GM23338 (cell line): ENCODE results near the gene DUSP3. TPM values are rescaled to one million over a fixed set of nuclear protein-coding genes. Genes with fewer than 3 reads are reported as not detected.

Experiments used
- ATAC-seq: fragments of 200-7000 bp; cut with Tn5 transposase; 3 replicates; pipeline ENCODE4 v1.9.1; 2020
- DNase-seq: peaks from one replicate; pipeline ENCODE4 v3.0.0-alpha.2; 2015; ENCODE audit warnings: low spot score
- H2AFZ ChIP-seq: fragments of 200-600 bp; sonication (generic); 2 replicates; pipeline ENCODE4 v1.8.0; 2016; ENCODE audit warnings: antibody characterized with exemption, mild to moderate bottlenecking, moderate library complexity
- H3F3A ChIP-seq: fragments of 200-600 bp; sonication (generic); replicated peaks from 2 replicates; pipeline ENCODE4 v1.8.0; 2017; ENCODE audit warnings: antibody characterized with exemption, mixed run types, low read depth
- H3K27ac ChIP-seq: fragments of 200-600 bp; sonication (generic); 2 replicates; pipeline ENCODE4 v1.6.1; 2016; ENCODE audit warnings: low read depth
- H3K27me3 ChIP-seq: fragments of 200-600 bp; sonication (generic); 2 replicates; pipeline ENCODE4 v1.8.0; 2016; ENCODE audit warnings: mild to moderate bottlenecking, mixed run types, moderate library complexity; ENCODE audit not compliant: insufficient read depth
- H3K36me3 ChIP-seq: fragments of 200-600 bp; sonication (generic); 2 replicates; pipeline ENCODE4 v1.8.0; 2016; ENCODE audit warnings: mild to moderate bottlenecking; ENCODE audit not compliant: insufficient read depth
- H3K4me1 ChIP-seq: fragments of 200-600 bp; sonication (generic); 2 replicates; pipeline ENCODE4 v1.8.0; 2016; ENCODE audit warnings: mild to moderate bottlenecking, moderate library complexity; ENCODE audit not compliant: insufficient read depth
- H3K4me2 ChIP-seq: fragments of 200-600 bp; sonication (generic); 2 replicates; pipeline ENCODE4 v1.7.1; 2017; ENCODE audit warnings: mixed run types
- H3K4me3 ChIP-seq: fragments of 200-600 bp; sonication (generic); 2 replicates; pipeline ENCODE4 v1.6.1; 2016; ENCODE audit warnings: mixed run types
- H3K79me2 ChIP-seq: fragments of 200-600 bp; sonication (generic); replicated peaks from 2 replicates; pipeline ENCODE4 v1.8.0; 2017; ENCODE audit warnings: mild to moderate bottlenecking; ENCODE audit not compliant: insufficient read depth
- H3K9me2 ChIP-seq: fragments of 200-600 bp; sonication (generic); 2 replicates; pipeline ENCODE4 v1.8.0; 2017; ENCODE audit not compliant: insufficient read depth
- H4K20me1 ChIP-seq: fragments of 200-600 bp; sonication (generic); replicated peaks from 2 replicates; pipeline ENCODE4 v1.8.0; 2017; ENCODE audit warnings: mild to moderate bottlenecking; ENCODE audit not compliant: insufficient read depth
- H3K27ac Mint-ChIP-seq: 2 replicates; pipeline ENCODE4 v1.8.0; 2020; ENCODE audit warnings: inconsistent platforms, mild to moderate bottlenecking, moderate library complexity, mixed read lengths
- H3K27me3 Mint-ChIP-seq: 3 replicates; pipeline ENCODE4 v1.8.0; 2022; ENCODE audit warnings: low read depth, mild to moderate bottlenecking, moderate library complexity, mixed read lengths, inconsistent platforms; ENCODE audit not compliant: insufficient read depth, poor library complexity
- H3K36me3 Mint-ChIP-seq: 3 replicates; pipeline ENCODE4 v1.8.0; 2021; ENCODE audit warnings: low read depth, mild to moderate bottlenecking, inconsistent platforms, moderate library complexity, mixed read lengths
- H3K4me1 Mint-ChIP-seq: 3 replicates; pipeline ENCODE4 v1.8.0; 2020; ENCODE audit warnings: mild to moderate bottlenecking, inconsistent platforms, mixed read lengths
- H3K4me3 Mint-ChIP-seq: 3 replicates; pipeline ENCODE4 v1.8.0; 2021; ENCODE audit warnings: moderate library complexity, mild to moderate bottlenecking, inconsistent platforms, mixed read lengths
- H3K9me3 Mint-ChIP-seq: 3 replicates; pipeline ENCODE4 v1.8.0; 2020; ENCODE audit warnings: moderate library complexity, mild to moderate bottlenecking, inconsistent platforms, mixed read lengths
- CTCF ChIP-seq, 2 experiments: fragments of 200-600 bp in 1 of 2; sonication (generic) in 1 of 2; conservative IDR thresholded peaks; 2 replicates each; pipeline versions ENCODE4 v1.5.1 to v1.6.1; 2016 to 2017; ENCODE audit warnings: antibody characterized with exemption in 2 of 2, low read depth in 2 of 2, mild to moderate bottlenecking in 2 of 2, moderate library complexity in 1 of 2
- ZNF462 ChIP-seq: fragments of 250-450 bp; sonication (Bioruptor Pico); IDR thresholded peaks from 2 replicates; pipeline ENCODE4 v1.5.0; 2020; ENCODE audit warnings: mild to moderate bottlenecking, moderate library complexity
- polyA plus RNA-seq: library from polyadenylated mRNA; unstranded; fragments of >200 nt; fragmentation: Nextera tagmentation; extraction: Ambion mirVana; gene quantifications from 2 replicates; pipeline ENCODE4 v1.2.1, GENCODE V29; 2016
- total RNA-seq: library from RNA; depleted of rRNA; stranded (reverse); fragments of >200 nt; shearing (Covaris generic); gene quantifications from 2 replicates; pipeline ENCODE4 v1.2.3, GENCODE V29; 2014

The DUSP3 gene
- total and polyA plus RNA-seq, 2 experiments from 2014 or later: 14.7 to 22.1 TPM

GRCh38 chr17:43780135-43780534 lies 1.4 kb upstream of the DUSP3 start, which contains the start of gene CFAP97D1 (continued):
- TF ChIP-seq CTCF (conservative IDR thresholded peaks at IDR 0.05; ENCODE audit: low read depth in 2 of 2): no peak
- TF ChIP-seq ZNF462: no peak

GRCh38 chr17:43779145-43780125 lies 658 bp upstream of the DUSP3 start:
- peak overlapping the region; percentile 78 for H3K4me3 Mint-ChIP-seq
- H3K9me3 Mint-ChIP-seq: no peaks in the 10 kb centered on the region
- peaks cover 7% of the 10 kb centered on the region; the same call in 2 of the 3 replicates for H3K4me1 Mint-ChIP-seq
- no peaks in the 10 kb centered on the region for H3K36me3 Mint-ChIP-seq
- H3K4me3 ChIP-seq: peak overlapping the region; percentile 92
- peak overlapping the region; percentile 79 for H3K4me2 ChIP-seq
- H4K20me1 ChIP-seq: peaks cover 9% of the 10 kb centered on the region; the same call in 1 of the 2 replicates
- DNase-seq (peak; percentile 69), ATAC-seq (peak; percentile 31)
- H3K27ac Mint-ChIP-seq: no peak overlapping the region
- H3K79me2 ChIP-seq: peaks cover 9% of the 10 kb centered on the region
- peaks cover 11% of the 10 kb centered on the region for H3K4me1 ChIP-seq
- peaks cover 21% of the 10 kb centered on the region for H3K27me3 ChIP-seq
- H3F3A ChIP-seq: no peaks in the 10 kb centered on the region
- peak overlapping the region; percentile 74 for H2AFZ ChIP-seq
- H3K27me3 Mint-ChIP-seq: peaks cover 11% of the 10 kb centered on the region
- no peak overlapping the region for H3K27ac ChIP-seq
- no peaks in the 10 kb centered on the region for H3K9me2 ChIP-seq
- H3K36me3 ChIP-seq: no peaks in the 10 kb centered on the region
- no peak for TF ChIP-seq ZNF462
